Ovary (tissue), 3 donors: ENCODE data around the gene GRAMD2A.

ENCODE experiments used
- CTCF ChIP-seq, 3 donors: fragments of 450-650 bp in 2 of 3; fragments of 200-600 bp in 1 of 3; IDR thresholded peaks; one replicate each; pipeline versions ENCODE4 v1.5.1 to v1.8.0; 2016 to 2022; ENCODE audit warnings: antibody characterized with exemption in 3 of 3, mild to moderate bottlenecking in 1 of 3
- EP300 ChIP-seq: sonication (generic); formaldehyde crosslinking; IDR thresholded peaks from one replicate; pipeline ENCODE4 v1.6.1; 2017; ENCODE audit warnings: antibody characterized with exemption
- POLR2A ChIP-seq: fragments of 450-650 bp; IDR thresholded peaks from one replicate; pipeline ENCODE4 v1.6.1; 2017; ENCODE audit warnings: antibody characterized with exemption, mild to moderate bottlenecking, moderate library complexity
- donor health status: DM: no; HTN: no; CAD: no.

- TF ChIP-seq POLR2A: no peak
- TF ChIP-seq CTCF (IDR thresholded peaks at IDR 0.05): no peak
- TF ChIP-seq EP300: no peak
Measured at GRCh38 chr15:72182244-72182643, 15.3 kb downstream of the GRAMD2A start.
